Spleen (tissue), 11 donors: ENCODE measurements around the gene LTBP1. TPM values are rescaled to one million over a fixed set of nuclear protein-coding genes. Genes with fewer than 3 reads are reported as not detected.

Experiments used
- DNase-seq: peaks from one replicate; pipeline ENCODE4 v3.0.0-alpha.2; 2020
- H3K27ac ChIP-seq, 8 donors: fragments of 200-600 bp; sonication (generic) in 7 of 8; 1 replicate in 4 of 8; 2 replicates in 4 of 8; pipeline versions ENCODE4 v1.5.0 to v1.8.0; 2016 to 2021; ENCODE audit warnings: inconsistent platforms in 4 of 8, mild to moderate bottlenecking in 4 of 8, moderate library complexity in 1 of 8
- H3K27me3 ChIP-seq, 7 donors: fragments of 200-600 bp; sonication (generic) in 6 of 7; replicated peaks in 1 of 7; 1 replicate in 4 of 7; 2 replicates in 3 of 7; pipeline versions ENCODE4 v1.5.0 to v1.8.0; 2016 to 2021; ENCODE audit warnings: inconsistent platforms in 3 of 7, mild to moderate bottlenecking in 1 of 7
- H3K36me3 ChIP-seq, 6 donors: fragments of 200-600 bp; sonication (generic) in 5 of 6; 1 replicate in 4 of 6; 2 replicates in 2 of 6; pipeline versions ENCODE4 v1.5.0 to v1.8.0; 2016 to 2021; ENCODE audit warnings: inconsistent platforms in 2 of 6
- H3K4me1 ChIP-seq, 6 donors: fragments of 200-600 bp; sonication (generic) in 5 of 6; 1 replicate in 3 of 6; 2 replicates in 3 of 6; pipeline versions ENCODE4 v1.5.0 to v1.8.0; 2016 to 2021; ENCODE audit warnings: inconsistent platforms in 3 of 6
- H3K4me3 ChIP-seq, 8 donors: fragments of 200-600 bp; sonication (generic) in 7 of 8; 1 replicate in 4 of 8; 2 replicates in 4 of 8; pipeline versions ENCODE4 v1.5.0 to v1.8.0; 2016 to 2021; ENCODE audit warnings: inconsistent platforms in 4 of 8, mild to moderate bottlenecking in 4 of 8, moderate library complexity in 2 of 8
- H3K9me3 ChIP-seq, 8 donors: fragments of 200-600 bp; sonication (generic) in 7 of 8; 1 replicate in 4 of 8; 2 replicates in 4 of 8; pipeline versions ENCODE4 v1.5.0 to v1.8.0; 2016 to 2021; ENCODE audit warnings: inconsistent platforms in 4 of 8
- CTCF ChIP-seq, 11 experiments: fragments of 200-600 bp in 7 of 11; fragments of 450-650 bp in 4 of 11; sonication (generic) in 4 of 11; IDR thresholded peaks in 8 of 11; conservative IDR thresholded peaks in 3 of 11; 1 replicate in 7 of 11; 2 replicates in 4 of 11; pipeline versions ENCODE4 v1.4.0 to v1.8.0; 2016 to 2021; ENCODE audit warnings: antibody characterized with exemption in 11 of 11, inconsistent platforms in 4 of 11, mild to moderate bottlenecking in 1 of 11
- POLR2A ChIP-seq, 3 donors: fragments of 450-650 bp; IDR thresholded peaks; one replicate each; pipeline ENCODE4 v1.5.1; 2017; ENCODE audit warnings: antibody characterized with exemption in 3 of 3, mild to moderate bottlenecking in 1 of 3
- POLR2AphosphoS5 ChIP-seq, 3 donors: sonication (generic); formaldehyde crosslinking; IDR thresholded peaks; one replicate each; pipeline ENCODE4 v1.5.1; 2017; ENCODE audit warnings: antibody characterized with exemption in 3 of 3
- WGBS, 5 donors: extraction: QIAGEN DNeasy Blood & Tissue Kit in 3 of 5; methylation state at CpG; one replicate each; pipeline versions ENCODE4 v1.1.5 to v1.1.7; 2013 to 2018; 5-methylcytosine and 5-hydroxymethylcytosine counted together
- intact Hi-C: fragments of 100-400 bp; cut with DNase I; formaldehyde crosslinking; loops from one replicate; pipeline ENCODE4 v1.15.0; 2023; ENCODE audit warnings: low total_unique reads
- polyA plus RNA-seq, 3 donors: library from polyadenylated mRNA; stranded (reverse); fragments of 200-250 nt; gene quantifications; one replicate each; pipeline ENCODE4 v1.2.1, GENCODE V29; 2013
- total RNA-seq, 7 donors: library from RNA; depleted of rRNA in 3 of 7; stranded (reverse); fragments of >200 nt in 3 of 7; fragmentation: NEBNext Ultra II Directional in 4 of 7; extraction: Animal tissue kit (Norgen Biotek cat#: 25700) in 4 of 7; gene quantifications; one replicate each; pipeline versions ENCODE4 v1.1.0 to v1.2.1, GENCODE V29; 2016 to 2021
- donor health status: healthy with polysubstance abuse.
- donor health status: DM: no; HTN: no; CAD: no; lungs with moderate emphysema.
- donor health status: DM: no; HTN: no; CAD: no.
- donor health status: Bipolar disorder and iron deficiency.
- donor health status: healthy.
- donor health status: DM: no; HTN: no; CAD: no.
- donor health status: DM: yes; HTN: yes; CAD: no.

Gene LTBP1
- total and polyA plus RNA-seq, 10 donors, result 6.8 to 28.0 (median 13.3) TPM

GRCh38 chr2:33314541-33314940 lies 367.8 kb downstream of the LTBP1 start:
- Histone ChIP-seq H3K36me3 (no peaks in the 10 kb centered on the region), H3K9me3 (no peaks in the 10 kb centered on the region), H3K27ac (no peak overlapping the region), H3K27me3 (no peaks in the 10 kb centered on the region), H3K4me1 (peaks cover 0 to 5% (median 0%) of the 10 kb centered on the region in 6 donors), H3K4me3 (no peak overlapping the region)
- no peak for DNase-seq
- no peak for TF ChIP-seq POLR2A (IDR thresholded peaks at IDR 0.05)
- no peak for TF ChIP-seq CTCF (IDR thresholded peaks at IDR 0.05 in 8 of 11, conservative IDR thresholded peaks at IDR 0.05 in 3 of 11)
- TF ChIP-seq POLR2AphosphoS5 (IDR thresholded peaks at IDR 0.05), result no peak
- intact Hi-C loops, result no loop called here

- DNase-seq, result no peak
- WGBS, 5 donors, result 62 to 73% (median 67%) methylated on average over 1 of the region's 1 CpG
- Histone ChIP-seq H3K36me3 (no peaks in the 10 kb centered on the region), H3K4me3 (no peak overlapping the region), H3K4me1 (peaks cover 0 to 15% (median 4%) of the 10 kb centered on the region in 6 donors), H3K27ac (no peak overlapping the region), H3K9me3 (no peaks in the 10 kb centered on the region), H3K27me3 (no peaks in the 10 kb centered on the region)
- intact Hi-C loops, result no loop called here
- no peak for TF ChIP-seq POLR2A (IDR thresholded peaks at IDR 0.05)
- no peak for TF ChIP-seq CTCF (IDR thresholded peaks at IDR 0.05 in 8 of 11, conservative IDR thresholded peaks at IDR 0.05 in 3 of 11)
- TF ChIP-seq POLR2AphosphoS5 (IDR thresholded peaks at IDR 0.05), result no peak
Observed at GRCh38 chr2:33316328-33316727, 369.6 kb downstream of the LTBP1 start.

- peaks cover 6 to 26% (median 15%) of the 10 kb centered on the region in 6 donors for H3K4me1 ChIP-seq
- TF ChIP-seq POLR2A (IDR thresholded peaks at IDR 0.05) (no peak), CTCF (IDR thresholded peaks at IDR 0.05 in 8 of 11, conservative IDR thresholded peaks at IDR 0.05 in 3 of 11) (no peak), POLR2AphosphoS5 (IDR thresholded peaks at IDR 0.05) (no peak)
- no peaks in the 10 kb centered on the region for H3K9me3 ChIP-seq
- H3K4me3 ChIP-seq, result no peak overlapping the region
- 64 to 81% (median 74%) methylated on average over 5 of the region's 5 CpGs for WGBS, 5 donors
- intact Hi-C loops, result no loop called here
- H3K27ac ChIP-seq, result no peak overlapping the region
- no peaks in the 10 kb centered on the region for H3K27me3 ChIP-seq
- H3K36me3 ChIP-seq, result no peaks in the 10 kb centered on the region
- DNase-seq, result no peak
Observed at GRCh38 chr2:33317369-33318007, 370.7 kb downstream of the LTBP1 start.

- peak overlapping the region in 5 of 8 donors; percentile 20 to 59 (median 50) for H3K27ac ChIP-seq
- no peaks in the 10 kb centered on the region for H3K36me3 ChIP-seq
- intact Hi-C loops, result no loop called here
- TF ChIP-seq CTCF (IDR thresholded peaks at IDR 0.05 in 8 of 11, conservative IDR thresholded peaks at IDR 0.05 in 3 of 11) (no peak), POLR2A (IDR thresholded peaks at IDR 0.05) (no peak), POLR2AphosphoS5 (IDR thresholded peaks at IDR 0.05) (no peak)
- no peak for DNase-seq
- WGBS, 5 donors, result 31 to 46% (median 45%) methylated on average over 3 of the region's 3 CpGs
- peaks cover 10 to 29% (median 20%) of the 10 kb centered on the region in 6 donors for H3K4me1 ChIP-seq
- H3K9me3 ChIP-seq, result no peaks in the 10 kb centered on the region
- H3K4me3 ChIP-seq, result no peak overlapping the region
- no peaks in the 10 kb centered on the region for H3K27me3 ChIP-seq
Observed at GRCh38 chr2:33318456-33318855, 371.7 kb downstream of the LTBP1 start.
